HCT116 (cell line): Measurements from ENCODE around the gene ARHGAP8. TPM values are rescaled to one million over a fixed set of nuclear protein-coding genes. Genes with fewer than 3 reads are reported as not detected.

Experiments used
- ATAC-seq: fragments of 200-7000 bp; cut with Tn5 transposase; 2 replicates; pipeline ENCODE4 v1.9.1; 2020; ENCODE audit warnings: mild to moderate bottlenecking, moderate library complexity
- BruUV-seq: library from RNA; stranded (reverse); fragments of 400-500 nt; replicated peaks from 2 replicates; lab custom pipeline; 2021; lab: Mats Ljungman, UMichigan
- CTCF ChIA-PET: fragments of 300-600 bp; sonication (Branson Sonifier 250); formaldehyde crosslinking; loops from one replicate; lab custom pipeline; 2021; ENCODE audit warnings: antibody characterized with exemption; lab: Charles Lee
- POLR2A ChIA-PET: fragments of 300-600, 350-600 bp; sonication (Branson Sonifier 250); formaldehyde crosslinking; loops from one replicate; lab custom pipeline; 2021; ENCODE audit warnings: antibody characterized with exemption; lab: Charles Lee
- RAD21 ChIA-PET, 2 experiments: fragments of 300-600 bp; sonication (Branson Sonifier 250); formaldehyde crosslinking; loops; one replicate each; lab custom pipeline; 2023; ENCODE audit warnings: low total read pairs in 2 of 2; ENCODE audit not compliant: uncharacterized antibody in 2 of 2, unreplicated experiment in 2 of 2, low non-redundant PET in 1 of 2; lab: Charles Lee
- DNase-seq: peaks from one replicate; pipeline ENCODE4 v3.0.0-alpha.2; 2010; ENCODE audit warnings: low read depth, low spot score
- H2AFZ ChIP-seq: fragments of 200-600 bp; shearing (Covaris generic), sonication (generic); 2 replicates; pipeline ENCODE4 v1.6.1; 2017; ENCODE audit warnings: low read depth, mixed run types, mixed read lengths, antibody characterized with exemption, low read length; ENCODE audit not compliant: poor library complexity, severe bottlenecking
- H3K27ac ChIP-seq: 2 replicates; pipeline ENCODE4 v1.5.1; 2012; ENCODE audit warnings: low read depth, low read length
- H3K27me3 ChIP-seq: fragments of 200-600 bp; sonication (generic); 2 replicates; pipeline ENCODE4 v1.6.1; 2016; ENCODE audit warnings: mixed run types, low read length, mixed read lengths; ENCODE audit not compliant: insufficient read depth
- H3K36me3 ChIP-seq, 2 experiments: fragments of 200-500 bp in 1 of 2; fragments of 200-600 bp in 1 of 2; sonication (Bioruptor generic) in 1 of 2; sonication (generic) in 1 of 2; 2 replicates each; pipeline versions ENCODE4 v1.5.1 to v1.6.1; 2014 to 2016; ENCODE audit warnings: low read length in 2 of 2, inconsistent platforms in 1 of 2, mixed read lengths in 1 of 2, mixed run types in 1 of 2; ENCODE audit not compliant: insufficient read depth in 2 of 2, control insufficient read depth in 1 of 2
- H3K4me1 ChIP-seq, 2 experiments: fragments of 200-600 bp in 1 of 2; sonication (generic) in 1 of 2; 2 replicates each; pipeline versions ENCODE4 v1.5.1 to v1.6.1; 2012 to 2017; ENCODE audit warnings: low read length in 2 of 2, inconsistent platforms in 1 of 2, mild to moderate bottlenecking in 1 of 2, mixed read lengths in 1 of 2, mixed run types in 1 of 2, moderate library complexity in 1 of 2; ENCODE audit not compliant: insufficient read depth in 2 of 2, control insufficient read depth in 1 of 2
- H3K4me2 ChIP-seq: fragments of 200-600 bp; sonication (generic); 2 replicates; pipeline ENCODE4 v1.6.1; 2017; ENCODE audit warnings: mixed run types, low read length, mixed read lengths
- H3K4me3 ChIP-seq, 2 experiments: fragments of 200-600 bp in 1 of 2; sonication (generic) in 1 of 2; replicated peaks in 1 of 2; 2 replicates each; pipeline ENCODE4 v1.5.1; 2011 to 2016; ENCODE audit warnings: low read length in 2 of 2, control low read depth in 1 of 2, low read depth in 1 of 2, mild to moderate bottlenecking in 1 of 2, mixed read lengths in 1 of 2, mixed run types in 1 of 2
- H3K79me2 ChIP-seq: fragments of 200-600 bp; sonication (generic); 2 replicates; pipeline ENCODE4 v1.6.1; 2017; ENCODE audit warnings: mild to moderate bottlenecking, mixed run types, low read length, moderate library complexity, mixed read lengths; ENCODE audit not compliant: insufficient read depth
- H3K9ac ChIP-seq: fragments of 200-600 bp; sonication (generic); 2 replicates; pipeline ENCODE4 v1.6.1; 2016; ENCODE audit warnings: low read length, mixed read lengths
- H3K9me2 ChIP-seq: fragments of 200-600 bp; sonication (generic), shearing (Covaris generic); 2 replicates; pipeline ENCODE4 v1.6.1; 2017; ENCODE audit warnings: mixed run types, mild to moderate bottlenecking, moderate library complexity; ENCODE audit not compliant: insufficient read depth
- H3K9me3 ChIP-seq, 2 experiments: fragments of 200-500 bp in 1 of 2; fragments of 200-600 bp in 1 of 2; sonication (Bioruptor generic) in 1 of 2; sonication (generic) in 1 of 2; 2 replicates each; pipeline ENCODE4 v1.6.1; 2014 to 2017; ENCODE audit warnings: low read length in 2 of 2, mixed read lengths in 2 of 2, inconsistent platforms in 1 of 2, low read depth in 1 of 2, mild to moderate bottlenecking in 1 of 2, mixed run types in 1 of 2, moderate library complexity in 1 of 2; ENCODE audit not compliant: control insufficient read depth in 1 of 2, insufficient read depth in 1 of 2
- H4K20me1 ChIP-seq: fragments of 200-600 bp; sonication (generic), shearing (Covaris generic); 2 replicates; pipeline ENCODE4 v1.6.1; 2017; ENCODE audit warnings: mixed run types, mild to moderate bottlenecking, moderate library complexity; ENCODE audit not compliant: insufficient read depth
- CBX3 ChIP-seq: IDR thresholded peaks from 2 replicates; pipeline ENCODE4 v1.6.1; 2012; ENCODE audit warnings: low read depth
- EGR1 ChIP-seq: IDR thresholded peaks from 2 replicates; pipeline ENCODE4 v1.6.1; 2012; ENCODE audit warnings: low read depth
- ELF1 ChIP-seq: IDR thresholded peaks from 2 replicates; pipeline ENCODE4 v1.6.1; 2012; ENCODE audit warnings: low read depth, borderline replicate concordance
- EZH2 ChIP-seq: fragments of 200-600 bp; sonication (generic); IDR thresholded peaks from 2 replicates; pipeline ENCODE4 v1.6.1; 2017; ENCODE audit warnings: antibody characterized with exemption, mixed run types
- EZH2phosphoT487 ChIP-seq: fragments of 200-600 bp; IDR thresholded peaks from 2 replicates; pipeline ENCODE4 v1.6.1; 2018; ENCODE audit warnings: antibody characterized with exemption, borderline replicate concordance
- FOSL1 ChIP-seq: IDR thresholded peaks from 2 replicates; pipeline ENCODE4 v1.6.1; 2012; ENCODE audit warnings: low read depth
- JUND ChIP-seq: IDR thresholded peaks from 2 replicates; pipeline ENCODE4 v1.6.1; 2012
- POLR2A ChIP-seq: IDR thresholded peaks from 2 replicates; pipeline ENCODE4 v1.7.0; 2011; ENCODE audit warnings: borderline replicate concordance; ENCODE audit not compliant: insufficient read depth, insufficient read length; ENCODE audit errors: extremely low read depth
- POLR2AphosphoS5 ChIP-seq: IDR thresholded peaks from 2 replicates; pipeline ENCODE4 v1.6.1; 2011; ENCODE audit warnings: mild to moderate bottlenecking, low read depth, low read length, moderate library complexity
- SIN3A ChIP-seq: IDR thresholded peaks from 2 replicates; pipeline ENCODE4 v1.6.1; 2012; ENCODE audit warnings: low read depth
- SP1 ChIP-seq: IDR thresholded peaks from 2 replicates; pipeline ENCODE4 v1.6.1; 2012; ENCODE audit warnings: low read depth
- SRF ChIP-seq: IDR thresholded peaks from 2 replicates; pipeline ENCODE4 v1.6.1; 2012; ENCODE audit warnings: low read depth
- TCF7L2 ChIP-seq: IDR thresholded peaks from 2 replicates; pipeline ENCODE4 v1.7.0; 2011; ENCODE audit warnings: borderline replicate concordance, inconsistent platforms; ENCODE audit not compliant: insufficient read depth, insufficient read length; ENCODE audit errors: extremely low read depth
- ZFX ChIP-seq: fragments of 450-650 bp; IDR thresholded peaks from 2 replicates; pipeline ENCODE4 v1.6.1; 2017
- ZNF274 ChIP-seq: fragments of 200-500 bp; sonication (Bioruptor generic); IDR thresholded peaks from 2 replicates; pipeline ENCODE4 v1.6.1; 2014; ENCODE audit warnings: mild to moderate bottlenecking, low read depth, low read length, inconsistent platforms
- intact Hi-C: fragments of 100-400 bp; cut with micrococcal nuclease; formaldehyde crosslinking; loops from 2 replicates; pipeline ENCODE4 v1.10.0; 2022
- total RNA-seq: library from RNA; stranded (reverse); gene quantifications from one replicate; pipeline ENCODE4 v1.2.1, GENCODE V29; 2021; ENCODE audit not compliant: unreplicated experiment
- TF ChIP-seq, protein P1 (sequence below): IDR thresholded peaks from 2 replicates; pipeline ENCODE4 v1.6.1; 2012
- TF ChIP-seq, protein P2 (sequence below): IDR thresholded peaks from 2 replicates; pipeline ENCODE4 v1.6.1; 2012
- TF ChIP-seq, protein P3 (sequence below): IDR thresholded peaks from 2 replicates; pipeline ENCODE4 v1.6.1; 2011; ENCODE audit warnings: mild to moderate bottlenecking, low read length, moderate library complexity; ENCODE audit not compliant: insufficient replicate concordance; ENCODE audit errors: extremely low read depth
- TF ChIP-seq, protein P4 (sequence below): IDR thresholded peaks from 2 replicates; pipeline ENCODE4 v1.6.1; 2012; ENCODE audit warnings: low read depth
- TF ChIP-seq, protein P5 (sequence below), 3 experiments: fragments of 200-600 bp in 1 of 3; sonication (generic) in 1 of 3; IDR thresholded peaks in 2 of 3; conservative IDR thresholded peaks in 1 of 3; 2 replicates each; pipeline ENCODE4 v1.5.1; 2012 to 2017; ENCODE audit warnings: low read depth in 2 of 3, low read length in 2 of 3, antibody characterized with exemption in 1 of 3, borderline replicate concordance in 1 of 3, control low read depth in 1 of 3, mild to moderate bottlenecking in 1 of 3, mixed read lengths in 1 of 3, mixed run types in 1 of 3, moderate library complexity in 1 of 3; ENCODE audit not compliant: insufficient read depth in 1 of 3

Gene ARHGAP8
- total RNA-seq, 1 experiment from 2014 or later: 67.5 TPM

DNA sequence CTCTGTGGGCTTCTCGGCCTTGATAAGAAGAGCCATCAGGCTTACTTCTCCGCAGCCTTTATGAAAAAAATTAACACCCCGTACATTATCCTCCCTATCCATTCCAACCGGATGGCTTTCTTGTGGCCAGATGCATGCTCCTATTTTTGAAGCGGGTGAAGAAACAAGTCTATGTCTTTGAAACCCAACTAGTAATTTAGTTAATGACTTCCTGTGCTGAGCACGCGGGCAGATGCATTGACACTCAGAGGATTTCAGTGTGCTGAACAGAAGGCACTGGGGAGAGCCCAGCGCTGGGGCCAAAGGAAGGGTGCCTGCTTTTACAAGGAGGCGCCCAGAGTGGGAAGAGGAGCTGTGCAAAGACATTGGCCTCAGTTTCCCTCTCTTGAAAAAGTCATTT lies 53.3 kb downstream of the ARHGAP8 start:
- BruUV-seq: no TSS peak
- no peaks in the 10 kb centered on the region for H3K27me3 ChIP-seq
- no peak for ATAC-seq
- POLR2A ChIA-PET: no interaction called here
- no peak overlapping the region for H3K27ac ChIP-seq
- H2AFZ ChIP-seq: no peak overlapping the region
- no peak for DNase-seq
- no peaks in the 10 kb centered on the region for H3K9me3 ChIP-seq
- no peaks in the 10 kb centered on the region for H3K79me2 ChIP-seq
- RAD21 ChIA-PET: no interaction called here
- H3K9ac ChIP-seq: no peak overlapping the region
- no peak overlapping the region for H3K4me2 ChIP-seq
- CTCF ChIA-PET: no interaction called here
- TF ChIP-seq POLR2AphosphoS5 (no peak), CBX3 (no peak), SRF (no peak), SP1 (no peak), SIN3A (no peak), FOSL1 (no peak), ZFX (no peak), EGR1 (no peak), POLR2A (no peak), ELF1 (no peak), ZNF274 (no peak), EZH2 (no peak), TCF7L2 (no peak), EZH2phosphoT487 (no peak), JUND (no peak)
- TF ChIP-seq, protein P1, sequence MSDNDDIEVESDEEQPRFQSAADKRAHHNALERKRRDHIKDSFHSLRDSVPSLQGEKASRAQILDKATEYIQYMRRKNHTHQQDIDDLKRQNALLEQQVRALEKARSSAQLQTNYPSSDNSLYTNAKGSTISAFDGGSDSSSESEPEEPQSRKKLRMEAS: no peak
- TF ChIP-seq, protein P2, sequence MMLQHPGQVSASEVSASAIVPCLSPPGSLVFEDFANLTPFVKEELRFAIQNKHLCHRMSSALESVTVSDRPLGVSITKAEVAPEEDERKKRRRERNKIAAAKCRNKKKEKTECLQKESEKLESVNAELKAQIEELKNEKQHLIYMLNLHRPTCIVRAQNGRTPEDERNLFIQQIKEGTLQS: no peak
- TF ChIP-seq, protein P3, sequence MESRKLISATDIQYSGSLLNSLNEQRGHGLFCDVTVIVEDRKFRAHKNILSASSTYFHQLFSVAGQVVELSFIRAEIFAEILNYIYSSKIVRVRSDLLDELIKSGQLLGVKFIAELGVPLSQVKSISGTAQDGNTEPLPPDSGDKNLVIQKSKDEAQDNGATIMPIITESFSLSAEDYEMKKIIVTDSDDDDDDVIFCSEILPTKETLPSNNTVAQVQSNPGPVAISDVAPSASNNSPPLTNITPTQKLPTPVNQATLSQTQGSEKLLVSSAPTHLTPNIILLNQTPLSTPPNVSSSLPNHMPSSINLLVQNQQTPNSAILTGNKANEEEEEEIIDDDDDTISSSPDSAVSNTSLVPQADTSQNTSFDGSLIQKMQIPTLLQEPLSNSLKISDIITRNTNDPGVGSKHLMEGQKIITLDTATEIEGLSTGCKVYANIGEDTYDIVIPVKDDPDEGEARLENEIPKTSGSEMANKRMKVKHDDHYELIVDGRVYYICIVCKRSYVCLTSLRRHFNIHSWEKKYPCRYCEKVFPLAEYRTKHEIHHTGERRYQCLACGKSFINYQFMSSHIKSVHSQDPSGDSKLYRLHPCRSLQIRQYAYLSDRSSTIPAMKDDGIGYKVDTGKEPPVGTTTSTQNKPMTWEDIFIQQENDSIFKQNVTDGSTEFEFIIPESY: no peak
- TF ChIP-seq, protein P4, sequence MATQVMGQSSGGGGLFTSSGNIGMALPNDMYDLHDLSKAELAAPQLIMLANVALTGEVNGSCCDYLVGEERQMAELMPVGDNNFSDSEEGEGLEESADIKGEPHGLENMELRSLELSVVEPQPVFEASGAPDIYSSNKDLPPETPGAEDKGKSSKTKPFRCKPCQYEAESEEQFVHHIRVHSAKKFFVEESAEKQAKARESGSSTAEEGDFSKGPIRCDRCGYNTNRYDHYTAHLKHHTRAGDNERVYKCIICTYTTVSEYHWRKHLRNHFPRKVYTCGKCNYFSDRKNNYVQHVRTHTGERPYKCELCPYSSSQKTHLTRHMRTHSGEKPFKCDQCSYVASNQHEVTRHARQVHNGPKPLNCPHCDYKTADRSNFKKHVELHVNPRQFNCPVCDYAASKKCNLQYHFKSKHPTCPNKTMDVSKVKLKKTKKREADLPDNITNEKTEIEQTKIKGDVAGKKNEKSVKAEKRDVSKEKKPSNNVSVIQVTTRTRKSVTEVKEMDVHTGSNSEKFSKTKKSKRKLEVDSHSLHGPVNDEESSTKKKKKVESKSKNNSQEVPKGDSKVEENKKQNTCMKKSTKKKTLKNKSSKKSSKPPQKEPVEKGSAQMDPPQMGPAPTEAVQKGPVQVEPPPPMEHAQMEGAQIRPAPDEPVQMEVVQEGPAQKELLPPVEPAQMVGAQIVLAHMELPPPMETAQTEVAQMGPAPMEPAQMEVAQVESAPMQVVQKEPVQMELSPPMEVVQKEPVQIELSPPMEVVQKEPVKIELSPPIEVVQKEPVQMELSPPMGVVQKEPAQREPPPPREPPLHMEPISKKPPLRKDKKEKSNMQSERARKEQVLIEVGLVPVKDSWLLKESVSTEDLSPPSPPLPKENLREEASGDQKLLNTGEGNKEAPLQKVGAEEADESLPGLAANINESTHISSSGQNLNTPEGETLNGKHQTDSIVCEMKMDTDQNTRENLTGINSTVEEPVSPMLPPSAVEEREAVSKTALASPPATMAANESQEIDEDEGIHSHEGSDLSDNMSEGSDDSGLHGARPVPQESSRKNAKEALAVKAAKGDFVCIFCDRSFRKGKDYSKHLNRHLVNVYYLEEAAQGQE: no peak
- TF ChIP-seq, protein P5, sequence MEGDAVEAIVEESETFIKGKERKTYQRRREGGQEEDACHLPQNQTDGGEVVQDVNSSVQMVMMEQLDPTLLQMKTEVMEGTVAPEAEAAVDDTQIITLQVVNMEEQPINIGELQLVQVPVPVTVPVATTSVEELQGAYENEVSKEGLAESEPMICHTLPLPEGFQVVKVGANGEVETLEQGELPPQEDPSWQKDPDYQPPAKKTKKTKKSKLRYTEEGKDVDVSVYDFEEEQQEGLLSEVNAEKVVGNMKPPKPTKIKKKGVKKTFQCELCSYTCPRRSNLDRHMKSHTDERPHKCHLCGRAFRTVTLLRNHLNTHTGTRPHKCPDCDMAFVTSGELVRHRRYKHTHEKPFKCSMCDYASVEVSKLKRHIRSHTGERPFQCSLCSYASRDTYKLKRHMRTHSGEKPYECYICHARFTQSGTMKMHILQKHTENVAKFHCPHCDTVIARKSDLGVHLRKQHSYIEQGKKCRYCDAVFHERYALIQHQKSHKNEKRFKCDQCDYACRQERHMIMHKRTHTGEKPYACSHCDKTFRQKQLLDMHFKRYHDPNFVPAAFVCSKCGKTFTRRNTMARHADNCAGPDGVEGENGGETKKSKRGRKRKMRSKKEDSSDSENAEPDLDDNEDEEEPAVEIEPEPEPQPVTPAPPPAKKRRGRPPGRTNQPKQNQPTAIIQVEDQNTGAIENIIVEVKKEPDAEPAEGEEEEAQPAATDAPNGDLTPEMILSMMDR (IDR thresholded peaks at IDR 0.05 in 2 of 3, conservative IDR thresholded peaks at IDR 0.05 in 1 of 3; ENCODE audit: borderline replicate concordance in 1 of 3, insufficient read depth in 1 of 3, low read depth in 2 of 3, low read length in 2 of 3): no peak
- no peaks in the 10 kb centered on the region for H4K20me1 ChIP-seq
- H3K4me1 ChIP-seq: no peaks in the 10 kb centered on the region
- no peak overlapping the region for H3K4me3 ChIP-seq
- no peaks in the 10 kb centered on the region for H3K9me2 ChIP-seq
- peaks cover 0 to 23% of the 10 kb centered on the region in 2 experiments; a peak in 2 of 4 replicates for H3K36me3 ChIP-seq
- intact Hi-C loops: no loop called here
